ENCODE measurements around the gene DPEP1. TPM values are rescaled to one million over a fixed set of nuclear protein-coding genes. Genes with fewer than 3 reads are reported as not detected.

Gene DPEP1
- 0.78 to 1.2 TPM (median 0.83 TPM) in 5 replicates for total RNA-seq (2022; extraction: Qiagen RNA extraction)

GRCh38 chr16:89613231-89613953, at the start of gene DPEP1:
Gene DPEP1 (plus strand): TSS chr16:89613642. CDS start chr16:89630411, 16,769 bp downstream.

GRCh38 chr16:89575247-89576152, 37.9 kb upstream of the DPEP1 start, which contains the start of gene CPNE7:
Gene CPNE7 (plus strand): TSS chr16:89575758. CDS start chr16:89575898, 140 bp downstream.

GRCh38 chr16:89657442-89658220, 44.2 kb downstream of the DPEP1 start, which contains the start of the genes CHMP1A and SPATA33:
Gene CHMP1A (minus strand): TSS chr16:89657708. CDS start chr16:89657588, 120 bp downstream.
Gene SPATA33 (plus strand): TSS chr16:89657836. CDS start chr16:89657912, 76 bp downstream.

GRCh38 chr16:89686520-89687091, 73.2 kb downstream of the DPEP1 start, which contains the start of gene CDK10:
Gene CDK10 (plus strand): TSS chr16:89686689. CDS start chr16:89686711, 22 bp downstream.

Other genes with a start within 250 kb of the DPEP1 start
- gene ANKRD11, start 123.1 kb upstream of the DPEP1 start, total RNA-seq (2022; extraction: Qiagen RNA extraction) = 76.2 to 100 TPM (median 98.7 TPM) in 5 replicates
- gene SPG7, start 105.2 kb upstream of the DPEP1 start, total RNA-seq (2022; extraction: Qiagen RNA extraction) = 85.8 to 96.5 TPM (median 94.3 TPM) in 5 replicates
- 3,219 to 4,374 TPM (median 4,292 TPM) in 5 replicates for gene RPL13, start 53.0 kb upstream of the DPEP1 start, total RNA-seq (2022; extraction: Qiagen RNA extraction)
- 48.7 to 75.7 TPM (median 70.3 TPM) in 5 replicates for gene CPNE7, start 37.9 kb upstream of the DPEP1 start, total RNA-seq (2022; extraction: Qiagen RNA extraction)
- 96.9 to 102 TPM (median 97.9 TPM) in 5 replicates for gene CHMP1A, start 44.1 kb downstream of the DPEP1 start, total RNA-seq (2022; extraction: Qiagen RNA extraction)
- 13.7 to 16.9 TPM (median 16.9 TPM) in 5 replicates for gene SPATA33, start 44.2 kb downstream of the DPEP1 start, total RNA-seq (2022; extraction: Qiagen RNA extraction)
- gene CDK10, start 73.0 kb downstream of the DPEP1 start, total RNA-seq (2022; extraction: Qiagen RNA extraction) = 33.1 to 62.2 TPM (median 50.3 TPM) in 5 replicates
- 9.1 to 13.6 TPM (median 12.2 TPM) in 5 replicates for gene SPATA2L, start 88.1 kb downstream of the DPEP1 start, total RNA-seq (2022; extraction: Qiagen RNA extraction)
- 3.0 to 6.0 TPM (median 4.8 TPM) in 5 replicates for gene VPS9D1, start 107.3 kb downstream of the DPEP1 start, total RNA-seq (2022; extraction: Qiagen RNA extraction)
- gene ZNF276, start 107.9 kb downstream of the DPEP1 start, total RNA-seq (2022; extraction: Qiagen RNA extraction) = 15.6 to 19.6 TPM (median 19.0 TPM) in 5 replicates
- 26.0 to 42.0 TPM (median 33.3 TPM) in 5 replicates for gene FANCA, start 203.0 kb downstream of the DPEP1 start, total RNA-seq (2022; extraction: Qiagen RNA extraction)
- 5.9 to 8.8 TPM (median 8.1 TPM) in 5 replicates for gene SPIRE2, start 214.8 kb downstream of the DPEP1 start, total RNA-seq (2022; extraction: Qiagen RNA extraction)